GM19395 (cell line): ENCODE results near the gene TDRD7.
A peak's percentile ranks its signal among the peaks of the same experiment; 100 is the strongest.
"Not testable (repeated sequence)": the region's sequence is repeated elsewhere in the genome, so short reads cannot be mapped to it uniquely, and the experiment has no call there.

ENCODE experiments used
- ATAC-seq: cut with Tn5 transposase; IDR thresholded peaks from one replicate; pipeline ENCODE4 v1.9.1; 2021; ENCODE audit warnings: mild to moderate bottlenecking, moderate library complexity; ENCODE audit not compliant: unreplicated experiment

Gene TDRD7

GRCh38 chr9:97475059-97475458, 63.2 kb downstream of the TDRD7 start:
- no peak for ATAC-seq

GRCh38 chr9:97478301-97478981, 66.5 kb downstream of the TDRD7 start:
- ATAC-seq = no peak

DNA sequence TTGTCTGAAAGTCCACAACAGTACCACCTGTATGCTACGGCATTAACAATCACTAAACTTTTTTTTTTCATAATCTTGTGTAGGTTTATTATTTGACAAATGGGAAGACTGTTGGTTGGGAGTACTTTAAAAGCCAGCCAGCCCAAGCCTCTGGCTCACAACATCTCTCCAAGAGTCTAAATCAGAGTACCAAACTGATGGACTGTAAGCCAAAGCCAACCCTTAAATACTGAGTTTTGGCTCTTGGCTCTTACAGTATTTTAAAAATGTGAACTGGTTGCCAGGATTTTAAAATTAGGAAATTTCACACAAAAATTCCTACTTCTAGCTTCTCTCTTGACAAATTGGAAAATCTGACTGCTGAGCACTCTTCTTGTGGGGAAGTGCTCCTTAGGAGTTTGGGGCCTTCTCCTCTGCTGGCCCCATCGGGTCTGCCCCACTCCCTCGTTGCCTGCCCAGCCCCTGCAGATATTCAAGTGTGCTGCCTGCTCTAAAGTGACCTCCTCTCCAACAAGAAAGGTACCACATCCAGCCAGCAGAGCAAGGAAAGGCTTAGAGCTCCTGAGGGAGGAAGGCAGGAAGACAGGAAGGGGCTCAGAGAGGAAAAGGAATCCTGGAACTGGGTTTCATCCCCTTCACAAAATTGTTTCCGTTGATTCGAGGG, 67.7 kb downstream of the TDRD7 start:
- no peak for ATAC-seq

DNA sequence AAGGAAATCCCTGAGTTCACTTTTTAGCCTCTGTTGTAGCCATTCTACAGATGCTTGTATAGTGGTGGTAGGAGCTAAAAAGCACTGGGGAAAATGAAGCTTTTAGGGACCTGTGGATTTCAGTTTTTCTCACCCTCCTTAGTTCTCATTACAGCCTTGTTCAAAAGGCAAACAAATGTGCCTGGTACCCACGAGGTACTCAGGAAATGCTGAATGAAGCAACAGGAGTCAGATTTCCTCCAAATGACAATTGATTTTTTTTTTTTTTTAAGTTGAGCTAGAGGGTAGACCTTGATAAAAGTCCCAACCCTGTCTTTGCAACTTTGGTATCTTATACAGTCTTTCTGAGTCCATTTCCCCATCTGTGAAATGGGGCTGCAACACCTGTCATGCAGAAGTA, 68.3 kb downstream of the TDRD7 start:
- no peak for ATAC-seq

DNA sequence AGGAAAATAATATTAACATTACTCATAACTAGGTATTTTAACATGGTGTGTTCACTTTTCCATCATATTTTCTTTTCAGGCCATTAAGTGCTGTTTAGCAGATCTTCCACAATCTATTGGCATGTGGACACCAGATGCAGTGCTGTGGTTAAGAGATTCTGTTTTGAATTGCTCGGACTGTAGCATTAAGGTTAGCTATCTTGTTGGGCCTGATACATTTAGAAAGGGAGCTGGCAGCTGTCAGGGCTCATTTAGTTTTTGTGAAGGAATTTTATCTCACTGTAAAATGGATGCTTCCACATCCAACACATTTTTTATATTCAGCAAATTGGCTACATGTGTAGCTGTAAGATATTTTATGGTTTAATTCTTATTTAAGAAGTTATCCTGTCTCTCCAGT, 68.9 kb downstream of the TDRD7 start:
- no peak for ATAC-seq

- ATAC-seq = no peak
These were observed 72.2 kb downstream of the TDRD7 start for GRCh38 chr9:97484134-97484533.

DNA sequence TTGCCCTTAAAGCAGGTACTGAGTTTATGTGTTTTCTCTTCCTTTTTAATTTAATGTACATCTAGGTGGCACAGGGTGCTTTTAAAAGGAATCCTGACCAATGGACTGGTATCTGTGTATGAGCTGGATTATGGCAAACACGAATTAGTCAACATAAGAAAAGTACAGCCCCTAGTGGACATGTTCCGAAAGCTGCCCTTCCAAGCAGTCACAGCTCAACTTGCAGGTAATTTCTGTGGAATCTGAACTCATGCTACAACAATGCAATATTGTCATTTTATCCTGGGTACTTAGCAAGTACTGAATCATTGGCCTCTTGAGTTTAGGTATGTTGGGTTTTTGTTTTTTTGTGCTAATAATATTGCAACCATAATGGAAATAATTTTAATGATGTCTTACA, 75.2 kb downstream of the TDRD7 start:
- no peak for ATAC-seq

DNA sequence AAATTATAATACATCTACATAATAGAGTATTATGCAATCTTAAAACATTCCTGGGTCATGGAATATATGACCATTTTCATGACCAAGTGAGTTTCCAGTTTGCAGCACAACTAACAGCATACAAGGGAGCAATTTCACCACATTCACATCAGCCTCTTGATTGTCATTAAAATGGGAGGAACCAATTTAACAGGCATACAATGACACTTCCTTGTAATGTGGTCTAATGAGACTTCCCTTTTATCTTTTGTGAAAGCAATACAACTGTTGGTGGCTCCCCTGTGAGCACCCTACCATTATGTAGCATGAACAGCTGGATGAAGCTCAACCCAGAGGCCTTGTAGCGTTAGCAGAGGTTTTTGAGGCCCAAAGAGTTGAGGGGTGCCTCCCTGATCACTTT, 76.0 kb downstream of the TDRD7 start:
- no peak for ATAC-seq

GRCh38 chr9:97491216-97491999, 79.5 kb downstream of the TDRD7 start:
- no peak for ATAC-seq

- not testable (repeated sequence) for ATAC-seq
These were observed 85.9 kb downstream of the TDRD7 start for GRCh38 chr9:97497558-97498375.

- not testable (repeated sequence) for ATAC-seq
These were observed 87.0 kb downstream of the TDRD7 start for GRCh38 chr9:97498846-97499245.

GRCh38 chr9:97500263-97500662, 88.4 kb downstream of the TDRD7 start:
- no peak for ATAC-seq

GRCh38 chr9:97500765-97501176, 88.9 kb downstream of the TDRD7 start:
- no peak for ATAC-seq

DNA sequence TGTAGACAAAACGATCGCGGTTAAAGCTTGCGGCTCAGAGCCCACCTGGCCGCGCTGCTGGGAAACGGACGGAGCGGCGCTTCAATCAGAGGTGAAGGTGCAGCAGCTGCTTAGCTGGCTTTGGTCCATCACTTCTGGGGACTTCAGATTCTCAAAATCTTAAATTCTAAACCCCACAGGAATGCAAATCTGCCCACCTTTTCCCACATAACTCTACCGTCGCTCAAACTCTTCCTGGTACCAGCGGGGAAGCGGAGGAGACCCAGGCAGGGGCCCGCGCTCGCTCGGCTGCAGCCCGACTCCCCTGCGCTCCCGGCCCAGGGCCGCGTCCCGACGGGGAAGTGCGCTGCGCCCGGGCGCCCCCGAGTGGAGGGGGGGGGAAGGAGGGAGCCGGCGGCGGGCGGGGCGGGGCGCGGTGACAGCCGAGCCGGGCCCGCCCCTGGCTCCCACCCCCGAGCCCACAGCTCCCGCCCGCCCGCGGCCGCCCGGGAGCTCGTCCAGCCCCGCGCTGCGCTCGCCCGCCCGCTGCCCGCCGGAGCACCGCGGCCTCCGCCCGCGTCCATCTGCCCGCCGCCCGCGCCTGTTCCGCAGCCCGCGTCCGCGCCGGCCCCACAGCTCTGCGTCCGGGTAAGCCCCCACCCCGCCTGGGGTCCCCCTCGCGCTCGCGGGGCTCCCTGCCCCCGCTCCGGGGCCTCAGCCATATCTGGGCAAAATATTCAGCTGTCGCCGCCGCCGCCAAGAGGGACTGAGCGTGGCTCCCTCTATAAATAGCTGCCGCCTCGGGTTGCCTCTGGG, 89.5 kb downstream of the TDRD7 start, which contains the start of gene TMOD1:
Gene TMOD1 (plus strand): TSS at position 490 of the 795 bp plus-strand sequence. CDS start 22,523 bp downstream, outside the sequence.
- ATAC-seq = peak; percentile 66

DNA sequence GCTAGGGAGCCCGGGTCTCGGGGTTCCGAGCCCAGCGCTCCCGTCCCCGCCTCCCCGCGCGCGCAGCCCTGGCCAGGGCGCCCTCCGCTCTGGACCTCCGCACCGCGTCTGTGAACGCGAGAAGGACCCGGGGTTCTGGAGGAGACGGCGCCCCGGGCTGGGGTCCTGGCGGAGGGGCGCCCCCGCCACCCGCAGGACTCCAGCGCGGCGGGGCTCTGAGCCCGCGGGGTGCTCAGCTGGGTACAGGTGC, 90.0 kb downstream of the TDRD7 start:
- ATAC-seq = peak; percentile 17

DNA sequence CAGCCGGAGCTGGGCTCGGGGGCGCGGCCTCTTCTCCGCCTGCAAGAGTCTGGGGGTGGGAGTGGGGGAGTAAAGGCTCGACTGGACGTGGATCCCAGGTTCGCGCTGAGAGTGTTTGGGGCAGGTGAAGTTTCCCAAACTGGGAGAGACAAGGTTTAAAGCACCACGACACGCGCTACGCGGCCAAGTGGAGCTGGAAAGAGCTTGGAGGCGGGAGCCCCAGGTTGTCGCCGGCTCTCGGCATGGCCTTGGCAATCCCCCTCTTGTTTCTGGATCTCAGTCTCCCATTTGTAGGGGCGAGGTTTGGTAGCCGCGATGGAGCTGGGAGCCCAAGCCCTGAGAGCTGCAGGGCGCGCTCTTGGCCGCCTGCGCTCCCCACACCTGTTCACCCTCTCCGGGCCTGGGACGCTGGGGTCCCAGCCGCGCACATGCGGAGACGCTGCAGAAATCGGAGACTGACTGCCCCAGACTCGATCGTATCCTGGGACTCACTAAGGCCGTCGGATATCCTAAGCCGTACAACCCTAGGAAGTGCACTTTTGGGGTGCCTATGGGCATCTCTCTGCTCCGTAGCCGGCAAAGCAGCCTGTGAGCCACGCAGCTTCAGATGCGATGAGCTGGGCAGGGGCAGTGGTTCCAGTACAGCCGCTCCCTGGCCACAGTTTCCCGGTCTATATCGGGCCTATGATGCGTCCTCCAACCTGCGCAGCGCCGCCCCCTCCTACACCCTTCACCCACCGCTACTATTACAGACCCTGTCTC, 90.5 kb downstream of the TDRD7 start:
- peak; percentile 23 for ATAC-seq

DNA sequence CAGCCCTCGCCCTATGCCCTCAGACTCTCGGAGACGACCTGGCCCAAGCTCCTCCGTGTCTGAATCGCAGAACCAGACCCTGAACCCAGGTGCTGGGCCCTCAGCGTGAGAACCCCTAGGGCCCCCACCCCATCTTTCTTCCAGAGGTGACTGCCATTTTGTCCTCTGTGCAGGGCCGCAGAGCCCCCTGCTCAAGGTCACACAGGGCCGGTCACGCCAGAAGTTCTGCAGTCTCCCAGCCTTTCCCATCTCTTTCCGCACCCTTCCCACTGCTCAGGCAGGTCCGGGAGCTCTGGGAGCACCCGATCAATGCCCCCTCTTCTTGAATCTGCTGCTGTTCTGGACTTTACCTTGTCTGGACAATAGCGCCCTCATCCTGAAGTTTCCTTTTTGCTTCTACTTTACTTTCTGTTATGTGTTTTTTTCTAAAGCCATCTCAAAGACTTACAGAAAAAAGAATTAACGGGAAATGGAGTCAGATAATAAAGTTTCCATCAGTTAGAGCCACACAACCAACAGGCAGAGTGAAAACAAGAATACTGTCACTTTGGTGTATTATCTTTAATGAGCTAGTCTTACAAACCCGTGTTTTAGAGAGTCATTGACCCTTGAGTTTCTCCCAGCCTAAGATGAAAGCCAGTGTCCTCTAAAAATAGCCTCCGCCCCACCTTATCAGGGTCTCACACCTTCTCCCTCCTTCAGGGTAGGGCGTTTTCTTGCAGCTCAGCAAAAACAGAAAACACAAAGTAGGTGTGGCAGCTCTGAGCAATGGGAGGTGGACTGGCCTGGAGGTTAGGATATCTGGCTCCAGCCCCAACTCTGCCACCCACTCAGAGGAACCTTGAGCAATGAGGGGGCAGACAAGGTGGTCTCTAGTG, 91.3 kb downstream of the TDRD7 start:
- ATAC-seq = no peak

DNA sequence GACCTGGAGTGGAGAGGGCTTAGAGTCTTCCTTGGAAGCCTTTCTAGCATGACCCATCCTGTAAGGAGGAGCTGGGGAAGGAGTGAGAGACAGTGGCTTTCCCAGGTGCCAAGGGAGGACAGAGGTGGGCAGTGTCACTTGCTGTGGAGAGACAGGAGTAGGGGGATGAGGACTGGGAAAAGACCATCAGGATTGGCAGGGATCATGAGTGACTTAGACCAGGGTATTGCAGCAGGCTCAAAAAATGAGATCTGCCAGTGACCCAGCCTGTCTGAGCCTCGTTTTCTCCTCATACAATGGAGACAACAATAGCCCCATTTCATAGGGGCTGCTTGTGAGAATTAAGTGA, 91.9 kb downstream of the TDRD7 start:
- ATAC-seq = no peak
